GM23338 (cell line): ENCODE data around the gene ME2. TPM values are rescaled to one million over a fixed set of nuclear protein-coding genes. Genes with fewer than 3 reads are reported as not detected.

Experiments
- ATAC-seq: fragments of 200-7000 bp; cut with Tn5 transposase; 3 replicates; pipeline ENCODE4 v1.9.1; 2020
- DNase-seq: peaks from one replicate; pipeline ENCODE4 v3.0.0-alpha.2; 2015; ENCODE audit warnings: low spot score
- H2AFZ ChIP-seq: fragments of 200-600 bp; sonication (generic); 2 replicates; pipeline ENCODE4 v1.8.0; 2016; ENCODE audit warnings: antibody characterized with exemption, mild to moderate bottlenecking, moderate library complexity
- H3F3A ChIP-seq: fragments of 200-600 bp; sonication (generic); replicated peaks from 2 replicates; pipeline ENCODE4 v1.8.0; 2017; ENCODE audit warnings: antibody characterized with exemption, mixed run types, low read depth
- H3K27ac ChIP-seq: fragments of 200-600 bp; sonication (generic); 2 replicates; pipeline ENCODE4 v1.6.1; 2016; ENCODE audit warnings: low read depth
- H3K27me3 ChIP-seq: fragments of 200-600 bp; sonication (generic); 2 replicates; pipeline ENCODE4 v1.8.0; 2016; ENCODE audit warnings: mild to moderate bottlenecking, mixed run types, moderate library complexity; ENCODE audit not compliant: insufficient read depth
- H3K36me3 ChIP-seq: fragments of 200-600 bp; sonication (generic); 2 replicates; pipeline ENCODE4 v1.8.0; 2016; ENCODE audit warnings: mild to moderate bottlenecking; ENCODE audit not compliant: insufficient read depth
- H3K4me1 ChIP-seq: fragments of 200-600 bp; sonication (generic); 2 replicates; pipeline ENCODE4 v1.8.0; 2016; ENCODE audit warnings: mild to moderate bottlenecking, moderate library complexity; ENCODE audit not compliant: insufficient read depth
- H3K4me2 ChIP-seq: fragments of 200-600 bp; sonication (generic); 2 replicates; pipeline ENCODE4 v1.7.1; 2017; ENCODE audit warnings: mixed run types
- H3K4me3 ChIP-seq: fragments of 200-600 bp; sonication (generic); 2 replicates; pipeline ENCODE4 v1.6.1; 2016; ENCODE audit warnings: mixed run types
- H3K79me2 ChIP-seq: fragments of 200-600 bp; sonication (generic); replicated peaks from 2 replicates; pipeline ENCODE4 v1.8.0; 2017; ENCODE audit warnings: mild to moderate bottlenecking; ENCODE audit not compliant: insufficient read depth
- H3K9me2 ChIP-seq: fragments of 200-600 bp; sonication (generic); 2 replicates; pipeline ENCODE4 v1.8.0; 2017; ENCODE audit not compliant: insufficient read depth
- H4K20me1 ChIP-seq: fragments of 200-600 bp; sonication (generic); replicated peaks from 2 replicates; pipeline ENCODE4 v1.8.0; 2017; ENCODE audit warnings: mild to moderate bottlenecking; ENCODE audit not compliant: insufficient read depth
- H3K27ac Mint-ChIP-seq: 2 replicates; pipeline ENCODE4 v1.8.0; 2020; ENCODE audit warnings: inconsistent platforms, mild to moderate bottlenecking, moderate library complexity, mixed read lengths
- H3K27me3 Mint-ChIP-seq: 3 replicates; pipeline ENCODE4 v1.8.0; 2022; ENCODE audit warnings: low read depth, mild to moderate bottlenecking, moderate library complexity, mixed read lengths, inconsistent platforms; ENCODE audit not compliant: insufficient read depth, poor library complexity
- H3K36me3 Mint-ChIP-seq: 3 replicates; pipeline ENCODE4 v1.8.0; 2021; ENCODE audit warnings: low read depth, mild to moderate bottlenecking, inconsistent platforms, moderate library complexity, mixed read lengths
- H3K4me1 Mint-ChIP-seq: 3 replicates; pipeline ENCODE4 v1.8.0; 2020; ENCODE audit warnings: mild to moderate bottlenecking, inconsistent platforms, mixed read lengths
- H3K4me3 Mint-ChIP-seq: 3 replicates; pipeline ENCODE4 v1.8.0; 2021; ENCODE audit warnings: moderate library complexity, mild to moderate bottlenecking, inconsistent platforms, mixed read lengths
- H3K9me3 Mint-ChIP-seq: 3 replicates; pipeline ENCODE4 v1.8.0; 2020; ENCODE audit warnings: moderate library complexity, mild to moderate bottlenecking, inconsistent platforms, mixed read lengths
- CREB1 ChIP-seq: fragments of 250-450 bp; sonication (Bioruptor Pico); IDR thresholded peaks from 2 replicates; pipeline ENCODE4 v1.5.0; 2020; ENCODE audit warnings: low read depth, mild to moderate bottlenecking, moderate library complexity
- CTCF ChIP-seq, 2 experiments: fragments of 200-600 bp in 1 of 2; sonication (generic) in 1 of 2; conservative IDR thresholded peaks; 2 replicates each; pipeline versions ENCODE4 v1.5.1 to v1.6.1; 2016 to 2017; ENCODE audit warnings: antibody characterized with exemption in 2 of 2, low read depth in 2 of 2, mild to moderate bottlenecking in 2 of 2, moderate library complexity in 1 of 2
- EZH2 ChIP-seq: fragments of 200-600 bp; sonication (generic); IDR thresholded peaks from one replicate; pipeline ENCODE4 v1.8.0; 2017; ENCODE audit warnings: antibody characterized with exemption, mild to moderate bottlenecking, low read depth; ENCODE audit not compliant: unreplicated experiment
- EZH2phosphoT487 ChIP-seq: fragments of 200-600 bp; sonication (generic); IDR thresholded peaks from one replicate; pipeline ENCODE4 v1.8.1; 2018; ENCODE audit warnings: antibody characterized with exemption; ENCODE audit not compliant: unreplicated experiment
- JUNB ChIP-seq: IDR thresholded peaks from one replicate; pipeline ENCODE4 v1.6.1; 2016; ENCODE audit warnings: antibody characterized with exemption; ENCODE audit not compliant: unreplicated experiment
- NANOG ChIP-seq: IDR thresholded peaks from 2 replicates; pipeline ENCODE4 v1.6.1; 2016; ENCODE audit warnings: antibody characterized with exemption, borderline replicate concordance
- POLR2AphosphoS5 ChIP-seq: IDR thresholded peaks from 2 replicates; pipeline ENCODE4 v1.6.1; 2016; ENCODE audit warnings: antibody characterized with exemption, low read depth
- STAT1 ChIP-seq: IDR thresholded peaks from one replicate; pipeline ENCODE4 v1.6.1; 2016; ENCODE audit warnings: antibody characterized with exemption; ENCODE audit not compliant: unreplicated experiment
- ZNF114 ChIP-seq: fragments of 250-450 bp; sonication (Bioruptor Pico); IDR thresholded peaks from 2 replicates; pipeline ENCODE4 v1.5.0; 2020; ENCODE audit warnings: mild to moderate bottlenecking, moderate library complexity
- ZNF331 ChIP-seq: fragments of 250-450 bp; sonication (Bioruptor Pico); IDR thresholded peaks from 2 replicates; pipeline ENCODE4 v1.5.0; 2020; ENCODE audit warnings: low read depth, mild to moderate bottlenecking, moderate library complexity
- polyA plus RNA-seq: library from polyadenylated mRNA; unstranded; fragments of >200 nt; fragmentation: Nextera tagmentation; extraction: Ambion mirVana; gene quantifications from 2 replicates; pipeline ENCODE4 v1.2.1, GENCODE V29; 2016
- total RNA-seq: library from RNA; depleted of rRNA; stranded (reverse); fragments of >200 nt; shearing (Covaris generic); gene quantifications from 2 replicates; pipeline ENCODE4 v1.2.3, GENCODE V29; 2014
- TF ChIP-seq, protein P1 (sequence below): IDR thresholded peaks from 2 replicates; pipeline ENCODE4 v1.6.1; 2016; ENCODE audit warnings: antibody characterized with exemption
- TF ChIP-seq, protein P2 (sequence below): IDR thresholded peaks from one replicate; pipeline ENCODE4 v1.6.1; 2018; ENCODE audit warnings: antibody characterized with exemption; ENCODE audit not compliant: unreplicated experiment

ME2 gene
- total and polyA plus RNA-seq, 2 experiments from 2014 or later = 61.0 to 102 TPM

DNA sequence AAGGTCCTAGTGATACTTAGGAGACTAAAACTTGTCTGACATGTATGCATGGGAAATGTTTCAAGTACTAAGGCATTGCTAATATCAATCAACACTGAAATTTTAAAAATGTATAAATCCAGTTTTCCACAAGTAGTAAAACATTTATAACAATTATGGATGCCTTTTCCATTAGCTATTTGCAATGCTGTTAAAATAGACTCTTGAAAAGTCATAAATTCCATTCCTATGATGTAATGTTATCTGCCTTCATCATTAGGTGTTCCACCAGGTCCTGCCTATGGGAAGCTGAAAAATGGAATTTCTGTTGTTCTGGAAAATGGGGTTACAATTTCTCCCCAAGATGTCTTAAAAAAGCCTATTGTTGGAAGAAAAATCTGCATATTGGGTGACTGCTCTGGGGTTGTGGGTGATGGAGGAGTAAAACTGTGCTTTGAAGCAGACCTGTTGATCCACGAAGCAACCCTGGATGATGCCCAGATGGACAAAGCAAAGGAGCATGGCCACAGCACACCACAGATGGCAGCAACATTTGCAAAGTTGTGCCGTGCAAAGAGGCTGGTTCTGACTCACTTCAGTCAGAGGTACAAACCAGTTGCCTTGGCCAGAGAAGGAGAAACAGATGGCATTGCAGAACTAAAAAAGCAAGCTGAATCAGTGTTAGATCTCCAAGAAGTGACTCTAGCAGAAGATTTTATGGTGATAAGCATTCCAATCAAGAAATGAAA lies 107.6 kb downstream of the ME2 start (continued):
- TF ChIP-seq EZH2 (no peak), CTCF (conservative IDR thresholded peaks at IDR 0.05; ENCODE audit: low read depth in 2 of 2) (no peak), STAT1 (no peak)
- TF ChIP-seq, protein P1, sequence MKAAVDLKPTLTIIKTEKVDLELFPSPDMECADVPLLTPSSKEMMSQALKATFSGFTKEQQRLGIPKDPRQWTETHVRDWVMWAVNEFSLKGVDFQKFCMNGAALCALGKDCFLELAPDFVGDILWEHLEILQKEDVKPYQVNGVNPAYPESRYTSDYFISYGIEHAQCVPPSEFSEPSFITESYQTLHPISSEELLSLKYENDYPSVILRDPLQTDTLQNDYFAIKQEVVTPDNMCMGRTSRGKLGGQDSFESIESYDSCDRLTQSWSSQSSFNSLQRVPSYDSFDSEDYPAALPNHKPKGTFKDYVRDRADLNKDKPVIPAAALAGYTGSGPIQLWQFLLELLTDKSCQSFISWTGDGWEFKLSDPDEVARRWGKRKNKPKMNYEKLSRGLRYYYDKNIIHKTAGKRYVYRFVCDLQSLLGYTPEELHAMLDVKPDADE = no peak

DNA sequence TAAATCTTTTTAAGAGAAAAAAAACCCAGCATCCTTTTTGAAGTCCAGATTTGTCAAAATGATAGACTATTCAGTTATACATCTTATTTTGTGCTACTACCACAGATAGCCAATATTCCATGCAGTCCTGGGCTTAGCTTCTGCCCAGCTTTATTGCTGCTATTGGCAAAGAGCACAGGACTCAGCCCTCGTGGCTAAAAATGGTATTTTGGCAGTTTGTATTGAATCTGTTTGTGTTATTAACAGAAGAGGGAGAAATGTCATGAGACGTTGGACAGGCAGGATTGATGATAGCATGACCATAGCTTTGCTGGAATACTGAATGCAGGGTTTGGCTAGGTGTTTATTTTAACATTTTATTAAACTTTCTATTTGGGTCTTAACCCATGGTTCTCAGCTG lies 108.3 kb downstream of the ME2 start:
- Histone ChIP-seq H3K9me2 (peaks cover 9% of the 10 kb centered on the region; the same call in 1 of the 2 replicates), H3K27me3 (no peaks in the 10 kb centered on the region), H3F3A (no peaks in the 10 kb centered on the region), H3K4me2 (no peak overlapping the region), H3K36me3 (no peaks in the 10 kb centered on the region), H2AFZ (no peak overlapping the region), H3K27ac (no peak overlapping the region), H3K4me3 (no peak overlapping the region), H3K79me2 (no peaks in the 10 kb centered on the region), H3K4me1 (0 out of 2 replicates have a peak, but pooled peaks cover 9% of the 10 kb centered on the region), H4K20me1 (no peaks in the 10 kb centered on the region)
- Mint-ChIP-seq H3K4me1 (peaks cover 12% of the 10 kb centered on the region), H3K27me3 (no peaks in the 10 kb centered on the region), H3K36me3 (peaks cover 4% of the 10 kb centered on the region; the same call in 1 of the 3 replicates), H3K9me3 (no peaks in the 10 kb centered on the region), H3K4me3 (no peak overlapping the region), H3K27ac (no peak overlapping the region)
- ATAC-seq (no peak), DNase-seq (no peak)
- no peak for TF ChIP-seq ZNF114 (CRISPR knock-in tag)
- no peak for TF ChIP-seq EZH2phosphoT487
- no peak for TF ChIP-seq EZH2
- no peak for TF ChIP-seq POLR2AphosphoS5
- TF ChIP-seq ZNF331 (CRISPR knock-in tag) = no peak
- TF ChIP-seq CTCF (conservative IDR thresholded peaks at IDR 0.05; ENCODE audit: low read depth in 2 of 2) = no peak
- TF ChIP-seq JUNB = no peak
- TF ChIP-seq, protein P2, sequence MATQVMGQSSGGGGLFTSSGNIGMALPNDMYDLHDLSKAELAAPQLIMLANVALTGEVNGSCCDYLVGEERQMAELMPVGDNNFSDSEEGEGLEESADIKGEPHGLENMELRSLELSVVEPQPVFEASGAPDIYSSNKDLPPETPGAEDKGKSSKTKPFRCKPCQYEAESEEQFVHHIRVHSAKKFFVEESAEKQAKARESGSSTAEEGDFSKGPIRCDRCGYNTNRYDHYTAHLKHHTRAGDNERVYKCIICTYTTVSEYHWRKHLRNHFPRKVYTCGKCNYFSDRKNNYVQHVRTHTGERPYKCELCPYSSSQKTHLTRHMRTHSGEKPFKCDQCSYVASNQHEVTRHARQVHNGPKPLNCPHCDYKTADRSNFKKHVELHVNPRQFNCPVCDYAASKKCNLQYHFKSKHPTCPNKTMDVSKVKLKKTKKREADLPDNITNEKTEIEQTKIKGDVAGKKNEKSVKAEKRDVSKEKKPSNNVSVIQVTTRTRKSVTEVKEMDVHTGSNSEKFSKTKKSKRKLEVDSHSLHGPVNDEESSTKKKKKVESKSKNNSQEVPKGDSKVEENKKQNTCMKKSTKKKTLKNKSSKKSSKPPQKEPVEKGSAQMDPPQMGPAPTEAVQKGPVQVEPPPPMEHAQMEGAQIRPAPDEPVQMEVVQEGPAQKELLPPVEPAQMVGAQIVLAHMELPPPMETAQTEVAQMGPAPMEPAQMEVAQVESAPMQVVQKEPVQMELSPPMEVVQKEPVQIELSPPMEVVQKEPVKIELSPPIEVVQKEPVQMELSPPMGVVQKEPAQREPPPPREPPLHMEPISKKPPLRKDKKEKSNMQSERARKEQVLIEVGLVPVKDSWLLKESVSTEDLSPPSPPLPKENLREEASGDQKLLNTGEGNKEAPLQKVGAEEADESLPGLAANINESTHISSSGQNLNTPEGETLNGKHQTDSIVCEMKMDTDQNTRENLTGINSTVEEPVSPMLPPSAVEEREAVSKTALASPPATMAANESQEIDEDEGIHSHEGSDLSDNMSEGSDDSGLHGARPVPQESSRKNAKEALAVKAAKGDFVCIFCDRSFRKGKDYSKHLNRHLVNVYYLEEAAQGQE = no peak
- TF ChIP-seq CREB1 (CRISPR knock-in tag) = no peak
- TF ChIP-seq NANOG = no peak
